Body of pancreas (tissue), 4 donors: ENCODE measurements around the gene RFX8. TPM values are rescaled to one million over a fixed set of nuclear protein-coding genes. Genes with fewer than 3 reads are reported as not detected.

Experiments
- ATAC-seq: fragments of 150-250 bp; one replicate; pipeline ENCODE4 v1.9.1; 2016
- DNase-seq, 4 donors: peaks; one replicate each; pipeline ENCODE4 v3.0.0-alpha.2; 2019
- H3K27ac ChIP-seq, 4 donors: fragments of 200-600 bp; sonication (generic); 1 replicate in 3 of 4; 2 replicates in 1 of 4; pipeline versions ENCODE4 v1.5.1 to v1.6.1; 2016 to 2019; ENCODE audit warnings: mild to moderate bottlenecking in 1 of 4, mixed read lengths in 1 of 4, moderate library complexity in 1 of 4
- H3K27me3 ChIP-seq, 2 donors: fragments of 200-600 bp; sonication (generic); one replicate each; pipeline ENCODE4 v1.6.0; 2016; ENCODE audit warnings: mild to moderate bottlenecking in 1 of 2
- H3K36me3 ChIP-seq, 2 donors: fragments of 200-600 bp; sonication (generic); replicated peaks in 1 of 2; 2 replicates each; pipeline ENCODE4 v1.5.1; 2016; ENCODE audit warnings: low read depth in 2 of 2; ENCODE audit not compliant: insufficient read depth in 1 of 2
- H3K4me1 ChIP-seq: fragments of 200-600 bp; sonication (generic); one replicate; pipeline ENCODE4 v1.6.0; 2016
- H3K4me3 ChIP-seq, 2 donors: fragments of 200-600 bp; sonication (generic); 1 replicate in 1 of 2; 2 replicates in 1 of 2; pipeline ENCODE4 v1.5.1; 2016 to 2019
- H3K9me3 ChIP-seq, 3 donors: fragments of 200-600 bp; sonication (generic); 1 replicate in 2 of 3; 2 replicates in 1 of 3; pipeline ENCODE4 v1.5.1; 2016
- CTCF ChIP-seq, 7 experiments: fragments of 450-650 bp in 4 of 7; fragments of 200-600 bp in 3 of 7; sonication (generic) in 3 of 7; IDR thresholded peaks; one replicate each; pipeline ENCODE4 v1.5.1; 2016 to 2019; ENCODE audit warnings: antibody characterized with exemption in 7 of 7
- POLR2A ChIP-seq, 3 donors: fragments of 450-650 bp; IDR thresholded peaks; one replicate each; pipeline ENCODE4 v1.6.1; 2016; ENCODE audit warnings: antibody characterized with exemption in 3 of 3, mild to moderate bottlenecking in 2 of 3
- WGBS, 2 donors: methylation state at CpG; one replicate each; pipeline ENCODE4 v1.1.5; 2017; 5-methylcytosine and 5-hydroxymethylcytosine counted together
- intact Hi-C: fragments of 100-400 bp; cut with DNase I; formaldehyde crosslinking; loops from one replicate; pipeline ENCODE4 v1.15.1; 2023
- total RNA-seq, 2 donors: library from RNA; depleted of rRNA; stranded (reverse); fragments of >200 nt; gene quantifications; one replicate each; pipeline ENCODE4 v1.1.0, GENCODE V29; 2016

RFX8 gene
- total RNA-seq, 2 donors from 2014 or later: not detected

- no peaks in the 10 kb centered on the region for H3K9me3 ChIP-seq
- peaks cover 10% of the 10 kb centered on the region for H3K4me1 ChIP-seq
- no peaks in the 10 kb centered on the region for H3K36me3 ChIP-seq
- H3K27me3 ChIP-seq: no peaks in the 10 kb centered on the region
- intact Hi-C loops: no loop called here
- no peak overlapping the region for H3K27ac ChIP-seq
- TF ChIP-seq CTCF (IDR thresholded peaks at IDR 0.05) (no peak), POLR2A (IDR thresholded peaks at IDR 0.05) (no peak)
- WGBS, 2 donors: 83 to 87% methylated on average over 2 of the region's 2 CpGs
- no peak for DNase-seq
- ATAC-seq: no peak
- no peak overlapping the region for H3K4me3 ChIP-seq
These were observed 92.5 kb downstream of the RFX8 start for GRCh38 chr2:101382442-101382841.

- intact Hi-C loops: no loop called here
- H3K27me3 ChIP-seq: no peaks in the 10 kb centered on the region
- DNase-seq: peak in 2 of 4 donors; percentile 11 to 38
- no peak for ATAC-seq
- WGBS, 2 donors: 79 to 82% methylated on average over 11 of the region's 11 CpGs
- H3K4me3 ChIP-seq: no peak overlapping the region
- TF ChIP-seq POLR2A (IDR thresholded peaks at IDR 0.05) (no peak), CTCF (IDR thresholded peaks at IDR 0.05) (no peak)
- no peaks in the 10 kb centered on the region for H3K4me1 ChIP-seq
- H3K27ac ChIP-seq: no peak overlapping the region
- H3K9me3 ChIP-seq: no peaks in the 10 kb centered on the region
- H3K36me3 ChIP-seq: no peaks in the 10 kb centered on the region
These were observed 94.5 kb downstream of the RFX8 start for GRCh38 chr2:101380376-101380775.

GRCh38 chr2:101379091-101379490 is 95.8 kb downstream of the RFX8 start:
- Histone ChIP-seq H3K9me3 (no peaks in the 10 kb centered on the region), H3K27ac (no peak overlapping the region), H3K4me1 (no peaks in the 10 kb centered on the region), H3K27me3 (no peaks in the 10 kb centered on the region), H3K36me3 (no peaks in the 10 kb centered on the region), H3K4me3 (no peak overlapping the region)
- no peak for ATAC-seq
- no peak for TF ChIP-seq POLR2A (IDR thresholded peaks at IDR 0.05)
- TF ChIP-seq CTCF (IDR thresholded peaks at IDR 0.05): no peak
- WGBS, 2 donors: 84 to 89% methylated on average over 2 of the region's 2 CpGs
- intact Hi-C loops: no loop called here
- DNase-seq: no peak

GRCh38 chr2:101375653-101376052 is 99.3 kb downstream of the RFX8 start:
- Histone ChIP-seq H3K27me3 (no peaks in the 10 kb centered on the region), H3K9me3 (no peaks in the 10 kb centered on the region), H3K27ac (no peak overlapping the region), H3K4me3 (no peak overlapping the region), H3K36me3 (no peaks in the 10 kb centered on the region), H3K4me1 (no peaks in the 10 kb centered on the region)
- intact Hi-C loops: no loop called here
- DNase-seq: no peak
- WGBS, 2 donors: 39 to 44% methylated on average over 8 to 9 of the region's 9 CpGs
- ATAC-seq: no peak
- TF ChIP-seq POLR2A (IDR thresholded peaks at IDR 0.05) (no peak), CTCF (IDR thresholded peaks at IDR 0.05) (no peak)

GRCh38 chr2:101374821-101375561 is 99.9 kb downstream of the RFX8 start:
- Histone ChIP-seq H3K36me3 (no peaks in the 10 kb centered on the region), H3K9me3 (no peaks in the 10 kb centered on the region), H3K4me1 (no peaks in the 10 kb centered on the region), H3K4me3 (no peak overlapping the region), H3K27me3 (no peaks in the 10 kb centered on the region), H3K27ac (no peak overlapping the region)
- no peak for TF ChIP-seq POLR2A (IDR thresholded peaks at IDR 0.05)
- no peak for TF ChIP-seq CTCF (IDR thresholded peaks at IDR 0.05)
- 82 to 96% methylated on average over 7 of the region's 7 CpGs for WGBS, 2 donors
- DNase-seq (no peak), ATAC-seq (no peak)
- intact Hi-C loops: no loop called here
